DND-41 (cell line): ENCODE data around the gene TM9SF3.

Source experiments
- ATAC-seq: fragments of 200-7000 bp; cut with Tn5 transposase; 3 replicates; pipeline ENCODE4 v1.9.1; 2021; ENCODE audit warnings: low read depth; ENCODE audit not compliant: insufficient read depth
- DNase-seq: peaks from one replicate; pipeline ENCODE4 v3.0.0-alpha.2; 2020
- H2AFZ ChIP-seq: 2 replicates; pipeline ENCODE4 v1.6.0; 2012; ENCODE audit warnings: low read depth, low read length
- H3K27ac ChIP-seq: 2 replicates; pipeline ENCODE4 v1.5.1; 2012; ENCODE audit warnings: low read length, inconsistent platforms
- H3K27me3 ChIP-seq: fragments of 200-600 bp; sonication (generic); 2 replicates; pipeline ENCODE4 v1.6.0; 2012; ENCODE audit warnings: low read length, mild to moderate bottlenecking, inconsistent platforms; ENCODE audit not compliant: insufficient read depth, poor library complexity
- H3K36me3 ChIP-seq: 2 replicates; pipeline ENCODE4 v1.5.1; 2012; ENCODE audit warnings: low read length, inconsistent platforms; ENCODE audit not compliant: insufficient read depth
- H3K4me1 ChIP-seq: 2 replicates; pipeline ENCODE4 v1.5.1; 2012; ENCODE audit warnings: mild to moderate bottlenecking, low read length; ENCODE audit not compliant: insufficient read depth
- H3K4me2 ChIP-seq: 2 replicates; pipeline ENCODE4 v1.6.0; 2012; ENCODE audit warnings: mild to moderate bottlenecking, moderate library complexity, low read length, inconsistent platforms; ENCODE audit not compliant: insufficient read depth
- H3K4me3 ChIP-seq, 2 experiments: fragments of 200-600 bp in 1 of 2; shearing (Covaris generic) in 1 of 2; 2 replicates each; pipeline ENCODE4 v1.5.1; 2012 to 2016; ENCODE audit warnings: inconsistent platforms in 2 of 2, low read length in 2 of 2, mild to moderate bottlenecking in 2 of 2, low read depth in 1 of 2, moderate library complexity in 1 of 2
- H3K79me2 ChIP-seq: 2 replicates; pipeline ENCODE4 v1.6.0; 2012; ENCODE audit warnings: low read length, inconsistent platforms; ENCODE audit not compliant: insufficient read depth
- H3K9ac ChIP-seq: 2 replicates; pipeline ENCODE4 v1.6.0; 2012; ENCODE audit warnings: low read depth, mild to moderate bottlenecking, inconsistent platforms, low read length, moderate library complexity
- H3K9me3 ChIP-seq: 2 replicates; pipeline ENCODE4 v1.5.1; 2012; ENCODE audit warnings: low read length, moderate library complexity, mild to moderate bottlenecking, inconsistent platforms; ENCODE audit not compliant: insufficient read depth, severe bottlenecking
- H4K20me1 ChIP-seq: 2 replicates; pipeline ENCODE4 v1.6.0; 2012; ENCODE audit warnings: low read length; ENCODE audit not compliant: insufficient read depth
- CTCF ChIP-seq: IDR thresholded peaks from 2 replicates; pipeline ENCODE4 v1.5.1; 2012; ENCODE audit warnings: borderline replicate concordance, low read length, moderate library complexity, mild to moderate bottlenecking; ENCODE audit not compliant: poor library complexity, severe bottlenecking; ENCODE audit errors: extremely low read depth
- EZH2 ChIP-seq: IDR thresholded peaks from 3 replicates; pipeline ENCODE4 v1.6.1; 2012; ENCODE audit warnings: borderline replicate concordance, low read depth, mild to moderate bottlenecking, moderate library complexity, low read length, inconsistent platforms; ENCODE audit not compliant: severe bottlenecking

TM9SF3 gene

GRCh38 chr10:96500519-96500918 lies 86.3 kb downstream of the TM9SF3 start:
- TF ChIP-seq CTCF, result no peak
- no peak for TF ChIP-seq EZH2
- Histone ChIP-seq H3K4me1 (no peaks in the 10 kb centered on the region), H3K4me2 (no peak overlapping the region), H3K27ac (no peak overlapping the region), H3K79me2 (no peaks in the 10 kb centered on the region), H4K20me1 (no peaks in the 10 kb centered on the region), H3K4me3 (no peak overlapping the region), H3K9me3 (no peaks in the 10 kb centered on the region), H3K36me3 (no peaks in the 10 kb centered on the region), H2AFZ (no peak overlapping the region), H3K27me3 (peaks cover 3% of the 10 kb centered on the region), H3K9ac (no peak overlapping the region)
- ATAC-seq, result no peak
- DNase-seq, result no peak

- TF ChIP-seq EZH2, result no peak
- H3K4me1 ChIP-seq, result no peaks in the 10 kb centered on the region
- no peak overlapping the region for H2AFZ ChIP-seq
- H3K27ac ChIP-seq, result no peak overlapping the region
- H3K4me2 ChIP-seq, result no peak overlapping the region
- no peak overlapping the region for H3K9ac ChIP-seq
- no peaks in the 10 kb centered on the region for H3K9me3 ChIP-seq
- DNase-seq, result no peak
- ATAC-seq, result no peak
- no peaks in the 10 kb centered on the region for H3K79me2 ChIP-seq
- no peaks in the 10 kb centered on the region for H3K36me3 ChIP-seq
- no peaks in the 10 kb centered on the region for H4K20me1 ChIP-seq
- H3K4me3 ChIP-seq, result no peak overlapping the region
- peaks cover 3% of the 10 kb centered on the region for H3K27me3 ChIP-seq
Observed at GRCh38 chr10:96500050-96500449, 86.8 kb downstream of the TM9SF3 start.

- Histone ChIP-seq H3K27me3 (peaks cover 3% of the 10 kb centered on the region), H3K79me2 (no peaks in the 10 kb centered on the region), H3K36me3 (no peaks in the 10 kb centered on the region), H2AFZ (no peak overlapping the region), H3K9ac (no peak overlapping the region), H3K4me1 (no peaks in the 10 kb centered on the region), H3K27ac (no peak overlapping the region), H4K20me1 (no peaks in the 10 kb centered on the region), H3K4me3 (no peak overlapping the region), H3K4me2 (no peak overlapping the region), H3K9me3 (no peaks in the 10 kb centered on the region)
- no peak for TF ChIP-seq EZH2
- DNase-seq, result no peak
- ATAC-seq, result no peak
Observed at GRCh38 chr10:96497391-96497790, 89.4 kb downstream of the TM9SF3 start.

- Histone ChIP-seq H3K27ac (no peak overlapping the region), H3K27me3 (peaks cover 3% of the 10 kb centered on the region), H3K4me2 (no peak overlapping the region), H4K20me1 (no peaks in the 10 kb centered on the region), H3K9ac (no peak overlapping the region), H2AFZ (no peak overlapping the region), H3K36me3 (no peaks in the 10 kb centered on the region), H3K9me3 (no peaks in the 10 kb centered on the region), H3K79me2 (no peaks in the 10 kb centered on the region), H3K4me1 (no peaks in the 10 kb centered on the region), H3K4me3 (no peak overlapping the region)
- DNase-seq, result peak; percentile 32
- TF ChIP-seq EZH2, result no peak
- TF ChIP-seq CTCF, result no peak
- peak; percentile 66 for ATAC-seq
Observed at GRCh38 chr10:96496281-96496925, 90.4 kb downstream of the TM9SF3 start.
